Activated T-helper 17 cell treated with anti-CD3 and anti-CD28 coated beads, Interleukin-2, amount 50 U/mL, for 72 hours (primary cell): ENCODE measurements around the gene TRIM44. TPM values are rescaled to one million over a fixed set of nuclear protein-coding genes. Genes with fewer than 3 reads are reported as not detected.
"Not testable (repeated sequence)": the region's sequence is repeated elsewhere in the genome, so short reads cannot be mapped to it uniquely, and the experiment has no call there.

Experiments used
- ATAC-seq: fragments of 150-1000 bp; cut with Tn5 transposase; replicated peaks from 2 replicates; pipeline ENCODE4 v1.10.0; 2021; ENCODE audit warnings: mild to moderate bottlenecking, moderate library complexity
- H3K27ac Mint-ChIP-seq: one replicate; pipeline ENCODE4 v1.8.0; 2022; ENCODE audit warnings: mixed read lengths
- H3K27me3 Mint-ChIP-seq: one replicate; pipeline ENCODE4 v1.8.0; 2022; ENCODE audit warnings: mixed read lengths
- H3K36me3 Mint-ChIP-seq: one replicate; pipeline ENCODE4 v1.8.0; 2022; ENCODE audit warnings: low read depth, mild to moderate bottlenecking, mixed read lengths
- H3K4me1 Mint-ChIP-seq: one replicate; pipeline ENCODE4 v1.8.0; 2022; ENCODE audit warnings: mixed read lengths
- H3K4me3 Mint-ChIP-seq: one replicate; pipeline ENCODE4 v1.8.0; 2022; ENCODE audit warnings: mild to moderate bottlenecking, mixed read lengths
- H3K9me3 Mint-ChIP-seq: one replicate; pipeline ENCODE4 v1.8.0; 2022; ENCODE audit warnings: mixed read lengths
- total RNA-seq, 2 donors: library from RNA; stranded (reverse); gene quantifications; one replicate each; pipeline ENCODE4 v1.2.3, GENCODE V29; 2022

The TRIM44 gene
- total RNA-seq, 2 donors from 2014 or later = 14.3 to 17.7 TPM

GRCh38 chr11:35759951-35760350 is 97.4 kb downstream of the TRIM44 start:
- H3K4me3 Mint-ChIP-seq, H3K36me3 Mint-ChIP-seq, H3K27me3 Mint-ChIP-seq, ATAC-seq, H3K27ac Mint-ChIP-seq, H3K9me3 Mint-ChIP-seq: not testable (repeated sequence)
- H3K4me1 Mint-ChIP-seq = peaks cover 13% of the 10 kb centered on the region

GRCh38 chr11:35761899-35762298 is 99.3 kb downstream of the TRIM44 start:
- Mint-ChIP-seq H3K27ac (no peak overlapping the region), H3K36me3 (peaks cover 19% of the 10 kb centered on the region), H3K27me3 (no peaks in the 10 kb centered on the region), H3K4me3 (no peak overlapping the region), H3K9me3 (no peaks in the 10 kb centered on the region), H3K4me1 (peaks cover 13% of the 10 kb centered on the region)
- ATAC-seq = no peak

- Mint-ChIP-seq H3K4me3 (no peak overlapping the region), H3K27me3 (no peaks in the 10 kb centered on the region), H3K4me1 (peaks cover 7% of the 10 kb centered on the region), H3K9me3 (no peaks in the 10 kb centered on the region), H3K36me3 (peaks cover 12% of the 10 kb centered on the region), H3K27ac (no peak overlapping the region)
- no peak for ATAC-seq
These were observed 100.7 kb downstream of the TRIM44 start for GRCh38 chr11:35763301-35763700.

- Mint-ChIP-seq H3K4me1 (peaks cover 7% of the 10 kb centered on the region), H3K4me3 (no peak overlapping the region), H3K36me3 (peaks cover 12% of the 10 kb centered on the region), H3K9me3 (no peaks in the 10 kb centered on the region), H3K27ac (no peak overlapping the region), H3K27me3 (no peaks in the 10 kb centered on the region)
- no peak for ATAC-seq
These were observed 101.2 kb downstream of the TRIM44 start for GRCh38 chr11:35763765-35764164.

- Mint-ChIP-seq H3K4me3 (no peak overlapping the region), H3K27me3 (no peaks in the 10 kb centered on the region), H3K9me3 (no peaks in the 10 kb centered on the region), H3K36me3 (peaks cover 16% of the 10 kb centered on the region), H3K4me1 (peaks cover 7% of the 10 kb centered on the region), H3K27ac (no peak overlapping the region)
- no peak for ATAC-seq
These were observed 101.8 kb downstream of the TRIM44 start for GRCh38 chr11:35764417-35764816.

- Mint-ChIP-seq H3K36me3 (peaks cover 18% of the 10 kb centered on the region), H3K27ac (no peak overlapping the region), H3K9me3 (no peaks in the 10 kb centered on the region), H3K27me3 (no peaks in the 10 kb centered on the region), H3K4me3 (no peak overlapping the region), H3K4me1 (peaks cover 7% of the 10 kb centered on the region)
- ATAC-seq = no peak
These were observed 102.6 kb downstream of the TRIM44 start for GRCh38 chr11:35765211-35765610.

GRCh38 chr11:35766651-35767050 is 104.1 kb downstream of the TRIM44 start:
- Mint-ChIP-seq H3K4me1 (no peaks in the 10 kb centered on the region), H3K36me3 (peaks cover 23% of the 10 kb centered on the region), H3K9me3 (no peaks in the 10 kb centered on the region), H3K4me3 (no peak overlapping the region), H3K27me3 (no peaks in the 10 kb centered on the region), H3K27ac (no peak overlapping the region)
- ATAC-seq = no peak

- peaks cover 19% of the 10 kb centered on the region for H3K36me3 Mint-ChIP-seq
- ATAC-seq, H3K4me1 Mint-ChIP-seq, H3K27ac Mint-ChIP-seq, H3K27me3 Mint-ChIP-seq, H3K4me3 Mint-ChIP-seq, H3K9me3 Mint-ChIP-seq: not testable (repeated sequence)
These were observed 107.8 kb downstream of the TRIM44 start for GRCh38 chr11:35770425-35770824.

- Mint-ChIP-seq H3K4me1 (no peaks in the 10 kb centered on the region), H3K27ac (no peak overlapping the region), H3K9me3 (no peaks in the 10 kb centered on the region), H3K4me3 (no peak overlapping the region), H3K36me3 (peaks cover 10% of the 10 kb centered on the region), H3K27me3 (no peaks in the 10 kb centered on the region)
- ATAC-seq = no peak
These were observed 109.1 kb downstream of the TRIM44 start for GRCh38 chr11:35771722-35772121.

GRCh38 chr11:35777241-35777640 is 114.7 kb downstream of the TRIM44 start:
- H3K9me3 Mint-ChIP-seq, H3K4me1 Mint-ChIP-seq, H3K36me3 Mint-ChIP-seq, ATAC-seq, H3K27ac Mint-ChIP-seq, H3K27me3 Mint-ChIP-seq, H3K4me3 Mint-ChIP-seq: not testable (repeated sequence)

- peaks cover 14% of the 10 kb centered on the region for H3K4me1 Mint-ChIP-seq
- not testable (repeated sequence) for H3K27ac Mint-ChIP-seq, H3K36me3 Mint-ChIP-seq
These were observed 116.4 kb downstream of the TRIM44 start for GRCh38 chr11:35778943-35779342.

GRCh38 chr11:35779409-35779808 is 116.8 kb downstream of the TRIM44 start:
- H3K36me3 Mint-ChIP-seq = peaks cover 7% of the 10 kb centered on the region
- ATAC-seq = no peak
- H3K27me3 Mint-ChIP-seq = no peaks in the 10 kb centered on the region
- no peak overlapping the region for H3K27ac Mint-ChIP-seq
- no peak overlapping the region for H3K4me3 Mint-ChIP-seq
- H3K4me1 Mint-ChIP-seq = peaks cover 16% of the 10 kb centered on the region
- H3K9me3 Mint-ChIP-seq = peaks cover 4% of the 10 kb centered on the region

More at GRCh38 chr11:35778943-35779342, 116.4 kb downstream of the TRIM44 start:
- not testable (repeated sequence) for ATAC-seq, H3K4me3 Mint-ChIP-seq, H3K27me3 Mint-ChIP-seq, H3K9me3 Mint-ChIP-seq

- Mint-ChIP-seq H3K9me3 (peaks cover 4% of the 10 kb centered on the region), H3K27me3 (no peaks in the 10 kb centered on the region), H3K4me1 (peaks cover 22% of the 10 kb centered on the region), H3K36me3 (peaks cover 7% of the 10 kb centered on the region), H3K4me3 (no peak overlapping the region), H3K27ac (no peak overlapping the region)
- no peak for ATAC-seq
These were observed 118.6 kb downstream of the TRIM44 start for GRCh38 chr11:35780951-35781860.

- Mint-ChIP-seq H3K36me3 (peaks cover 7% of the 10 kb centered on the region), H3K9me3 (peaks cover 4% of the 10 kb centered on the region), H3K4me1 (peaks cover 22% of the 10 kb centered on the region), H3K27ac (no peak overlapping the region), H3K4me3 (no peak overlapping the region), H3K27me3 (no peaks in the 10 kb centered on the region)
- ATAC-seq = no peak
These were observed 119.4 kb downstream of the TRIM44 start for GRCh38 chr11:35781861-35782470.

- H3K27ac Mint-ChIP-seq = no peak overlapping the region
- H3K36me3 Mint-ChIP-seq = peaks cover 7% of the 10 kb centered on the region
- no peak overlapping the region for H3K4me3 Mint-ChIP-seq
- no peaks in the 10 kb centered on the region for H3K27me3 Mint-ChIP-seq
- ATAC-seq = no peak
- no peaks in the 10 kb centered on the region for H3K9me3 Mint-ChIP-seq
- peaks cover 22% of the 10 kb centered on the region for H3K4me1 Mint-ChIP-seq
These were observed 121.2 kb downstream of the TRIM44 start for GRCh38 chr11:35783809-35784208.
